HepG2 (cell line): ENCODE data around the gene EGFR. TPM values are rescaled to one million over a fixed set of nuclear protein-coding genes. Genes with fewer than 3 reads are reported as not detected.

Source experiments
- ATAC-seq: fragments of 200-7000 bp; cut with Tn5 transposase; 3 replicates; pipeline ENCODE4 v1.9.1; 2020; ENCODE audit warnings: mild to moderate bottlenecking, moderate library complexity
- BruUV-seq: library from RNA; stranded (reverse); fragments of 400-500 nt; replicated peaks from 2 replicates; lab custom pipeline; 2021; lab: Mats Ljungman, UMichigan
- CTCF ChIA-PET: fragments of 300-600 bp; formaldehyde crosslinking; extraction: SDS; loops from one replicate; lab custom pipeline; 2021; ENCODE audit warnings: low total read pairs, inconsistent platforms, low intra/inter-chr PET ratio; lab: Yijun Ruan, JAX
- POLR2A ChIA-PET: fragments of 350-600 bp; sonication (Branson Sonifier 250); formaldehyde crosslinking; loops from one replicate; lab custom pipeline; 2020; ENCODE audit warnings: antibody characterized with exemption, inconsistent platforms; lab: Yijun Ruan, JAX
- DNase-seq: peaks from one replicate; pipeline ENCODE4 v3.0.0-alpha.2; 2015; ENCODE audit warnings: low spot score
- FAIRE-seq: peaks from 3 replicates; lab custom pipeline; 2011; peaks lifted over from hg19 to GRCh38; lab: Jason Lieb, UNC
- H2AFZ ChIP-seq: one replicate; pipeline ENCODE4 v1.6.1; 2011; ENCODE audit warnings: low read length, inconsistent platforms
- H3K27ac ChIP-seq: fragments of 300-600 bp; 3 replicates; pipeline ENCODE4 v1.8.0; 2011; ENCODE audit warnings: mixed run types, mild to moderate bottlenecking, mixed read lengths, low read length, inconsistent platforms; ENCODE audit not compliant: insufficient read depth; ENCODE audit errors: extremely low read length
- H3K27me3 ChIP-seq, 2 experiments: fragments of 200-600 bp in 1 of 2; 2 replicates in 1 of 2; 3 replicates in 1 of 2; pipeline versions ENCODE4 v1.6.0 to v1.8.0; 2011; ENCODE audit warnings: low read length in 2 of 2, mild to moderate bottlenecking in 2 of 2, moderate library complexity in 2 of 2, inconsistent platforms in 1 of 2; ENCODE audit not compliant: insufficient read depth in 2 of 2, control insufficient read depth in 1 of 2
- H3K36me3 ChIP-seq, 2 experiments: fragments of 200-600 bp in 1 of 2; replicated peaks in 1 of 2; 2 replicates in 1 of 2; 3 replicates in 1 of 2; pipeline versions ENCODE4 v1.5.1 to v1.8.0; 2011; ENCODE audit warnings: low read length in 2 of 2, inconsistent platforms in 1 of 2; ENCODE audit not compliant: insufficient read depth in 2 of 2, control insufficient read depth in 1 of 2
- H3K4me1 ChIP-seq: 2 replicates; pipeline ENCODE4 v1.5.1; 2012; ENCODE audit warnings: low read length, inconsistent platforms; ENCODE audit not compliant: insufficient read depth
- H3K4me2 ChIP-seq: 2 replicates; pipeline ENCODE4 v1.6.0; 2011; ENCODE audit warnings: low read depth, low read length, inconsistent platforms
- H3K4me3 ChIP-seq, 3 experiments: fragments of 200-600 bp in 1 of 3; sonication (generic), shearing (Covaris generic) in 1 of 3; replicated peaks in 1 of 3; 2 replicates each; pipeline ENCODE4 v1.5.1; 2011 to 2016; ENCODE audit warnings: low read length in 3 of 3, inconsistent platforms in 2 of 3, low read depth in 2 of 3, mild to moderate bottlenecking in 2 of 3, control low read depth in 1 of 3, mixed read lengths in 1 of 3; ENCODE audit not compliant: insufficient read depth in 1 of 3
- H3K79me2 ChIP-seq: one replicate; pipeline ENCODE4 v1.6.1; 2011; ENCODE audit warnings: low read length, inconsistent platforms; ENCODE audit not compliant: insufficient read depth
- H3K9ac ChIP-seq: 2 replicates; pipeline ENCODE4 v1.6.0; 2011; ENCODE audit warnings: mild to moderate bottlenecking, low read depth, low read length, inconsistent platforms; ENCODE audit not compliant: insufficient read depth
- H3K9me3 ChIP-seq: 2 replicates; pipeline ENCODE4 v1.5.1; 2012; ENCODE audit warnings: mild to moderate bottlenecking, low read length
- H4K20me1 ChIP-seq: 2 replicates; pipeline ENCODE4 v1.6.0; 2011; ENCODE audit warnings: inconsistent platforms, mild to moderate bottlenecking, low read length, moderate library complexity; ENCODE audit not compliant: insufficient read depth
- ASH2L ChIP-seq: fragments of 300-600, 200-600 bp; sonication (generic); IDR thresholded peaks from 2 replicates; pipeline ENCODE4 v1.7.0; 2017; ENCODE audit warnings: low read depth, mild to moderate bottlenecking, moderate library complexity, mixed read lengths, low read length; ENCODE audit not compliant: insufficient read length
- EED ChIP-seq: sonication (generic); formaldehyde crosslinking; IDR thresholded peaks from 2 replicates; pipeline ENCODE4 v1.5.0; 2020; ENCODE audit warnings: mild to moderate bottlenecking, missing genetic modification reagents
- FOXK1 ChIP-seq: sonication (generic); formaldehyde crosslinking; IDR thresholded peaks from 2 replicates; pipeline ENCODE4 v1.4.0; 2020; ENCODE audit warnings: low read depth, missing genetic modification reagents, borderline replicate concordance
- HOXA7 ChIP-seq: sonication (generic); formaldehyde crosslinking; IDR thresholded peaks from 2 replicates; pipeline ENCODE4 v1.8.1; 2022; ENCODE audit warnings: mild to moderate bottlenecking, missing genetic modification reagents, moderate library complexity
- KLF11 ChIP-seq: IDR thresholded peaks from 2 replicates; pipeline ENCODE4 v1.6.1; 2016; ENCODE audit warnings: missing compliant biosample characterization
- WGBS: methylation state at CpG from one replicate; pipeline ENCODE4 v1.1.6; 2017; ENCODE audit warnings: low lambda C conversion rate; 5-methylcytosine and 5-hydroxymethylcytosine counted together
- in situ Hi-C: cut with HindIII; loops from 2 replicates; pipeline ENCODE4 v1.10.0; 2017; ENCODE audit warnings: low pct_unique_long_range_greater_than_20kb; ENCODE audit not compliant: extremely low pct_ligation_motif_present
- intact Hi-C: fragments of 100-400 bp; cut with micrococcal nuclease; formaldehyde crosslinking; loops from one replicate; pipeline ENCODE4 v1.10.0; 2022; ENCODE audit not compliant: unreplicated experiment
- polyA plus RNA-seq, 8 experiments: library from polyadenylated mRNA; depleted of rRNA in 3 of 8; stranded (reverse) in 7 of 8; unstranded in 1 of 8; fragments of >200 nt; fragmentation: Illumina TruSeq in 4 of 8; extraction: Trizol in 4 of 8; gene quantifications; 2 replicates each; pipeline versions ENCODE4 v1.2.1 to v1.2.3, GENCODE V29; 2011 to 2016; ENCODE audit warnings: low read depth in 4 of 8, missing spikeins in 1 of 8, mixed read lengths in 1 of 8; ENCODE audit not compliant: insufficient read depth in 1 of 8
- total RNA-seq, 5 experiments: library from RNA; depleted of rRNA; stranded (reverse); fragments of >200 nt; fragmentation: Illumina TruSeq; extraction: Trizol; gene quantifications; 2 replicates each; pipeline ENCODE4 v1.2.3, GENCODE V29; 2016; ENCODE audit warnings: low read depth in 1 of 5
- TF ChIP-seq, protein P1 (sequence below): sonication (generic); formaldehyde crosslinking; IDR thresholded peaks from 2 replicates; pipeline ENCODE4 v1.8.1; 2022; ENCODE audit warnings: mild to moderate bottlenecking, missing genetic modification reagents
- TF ChIP-seq, protein P2 (sequence below), 2 experiments: fragments of 450-650 bp in 1 of 2; sonication (generic) in 1 of 2; formaldehyde crosslinking in 1 of 2; IDR thresholded peaks; 2 replicates each; pipeline versions ENCODE4 v1.6.1 to v1.8.0; 2016 to 2022; ENCODE audit warnings: antibody characterized with exemption in 1 of 2, mild to moderate bottlenecking in 1 of 2, missing genetic modification reagents in 1 of 2
- TF ChIP-seq, protein P3 (sequence below): sonication (generic); formaldehyde crosslinking; IDR thresholded peaks from 2 replicates; pipeline ENCODE4 v1.4.0; 2020; ENCODE audit warnings: mild to moderate bottlenecking, missing genetic modification reagents

Gene EGFR
- total and polyA plus RNA-seq, 2 of the 13 experiments (the other 11 are each of a cell fraction or from before 2014, with no cell fraction given) = 7.0 to 10.0 TPM

DNA sequence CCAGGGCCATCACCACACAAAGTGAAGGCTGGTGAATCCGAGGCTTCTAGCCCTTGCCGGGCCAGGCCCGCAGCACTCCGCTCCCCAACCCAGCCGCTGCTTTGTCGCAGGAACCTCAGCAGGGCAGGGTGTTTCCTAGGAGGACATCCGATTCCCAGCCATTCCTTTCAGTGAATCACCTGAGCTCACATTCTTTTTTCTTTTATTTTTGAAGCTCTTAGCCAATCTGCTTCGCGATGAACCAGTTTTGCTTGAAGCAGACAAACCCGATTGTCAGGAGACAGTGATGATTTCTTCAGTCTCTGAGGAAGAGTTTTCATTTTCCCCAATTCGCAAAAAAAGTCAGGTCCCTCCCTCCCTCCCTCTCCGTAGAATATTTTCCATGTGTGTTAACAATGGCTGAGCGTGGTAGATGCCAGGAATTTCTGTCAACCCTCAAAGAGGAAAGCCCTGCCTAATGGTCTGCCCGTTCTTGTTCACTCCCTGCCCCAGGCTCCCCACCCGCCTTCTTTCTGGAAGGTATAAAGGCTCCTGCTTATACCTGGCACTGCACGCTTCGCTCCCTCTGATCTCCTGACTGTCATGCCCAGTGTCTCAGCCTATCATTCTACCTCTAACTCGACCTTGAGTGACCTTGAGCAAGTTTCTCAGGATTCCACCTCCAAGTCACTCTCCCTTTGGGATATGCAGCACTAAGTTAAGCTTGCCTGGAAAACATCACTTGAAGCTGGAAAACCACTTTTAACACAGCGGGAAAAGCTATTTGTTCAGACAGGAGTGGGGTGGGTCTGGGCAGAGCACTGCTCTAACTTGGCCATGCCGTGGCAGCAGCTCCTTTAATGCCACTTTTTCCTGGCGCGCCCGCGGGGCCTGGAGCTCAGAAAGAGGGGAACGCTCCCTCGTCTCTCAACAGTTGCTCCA is 35.1 kb downstream of the EGFR start:
- Histone ChIP-seq H3K4me2 (no peak overlapping the region), H3K9me3 (no peaks in the 10 kb centered on the region), H3K27ac (no peak overlapping the region), H2AFZ (no peak overlapping the region), H3K36me3 (no peaks in the 10 kb centered on the region), H3K27me3 (no peaks in the 10 kb centered on the region), H3K4me3 (no peak overlapping the region), H3K79me2 (no peaks in the 10 kb centered on the region), H4K20me1 (no peaks in the 10 kb centered on the region), H3K4me1 (peaks cover 12% of the 10 kb centered on the region), H3K9ac (no peak overlapping the region)
- ATAC-seq = no peak
- POLR2A ChIA-PET = no interaction called here
- 87% methylated on average over 22 of the region's 26 CpGs for WGBS
- DNase-seq = no peak
- intact Hi-C loops = no loop called here
- FAIRE-seq = no peak
- CTCF ChIA-PET = no interaction called here
- in situ Hi-C loops = no loop called here
- no TSS peak for BruUV-seq
- TF ChIP-seq, protein P1, sequence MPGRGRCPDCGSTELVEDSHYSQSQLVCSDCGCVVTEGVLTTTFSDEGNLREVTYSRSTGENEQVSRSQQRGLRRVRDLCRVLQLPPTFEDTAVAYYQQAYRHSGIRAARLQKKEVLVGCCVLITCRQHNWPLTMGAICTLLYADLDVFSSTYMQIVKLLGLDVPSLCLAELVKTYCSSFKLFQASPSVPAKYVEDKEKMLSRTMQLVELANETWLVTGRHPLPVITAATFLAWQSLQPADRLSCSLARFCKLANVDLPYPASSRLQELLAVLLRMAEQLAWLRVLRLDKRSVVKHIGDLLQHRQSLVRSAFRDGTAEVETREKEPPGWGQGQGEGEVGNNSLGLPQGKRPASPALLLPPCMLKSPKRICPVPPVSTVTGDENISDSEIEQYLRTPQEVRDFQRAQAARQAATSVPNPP (CRISPR knock-in tag) = no peak
- TF ChIP-seq FOXK1 (CRISPR knock-in tag) = no peak
- no peak for TF ChIP-seq ASH2L
- TF ChIP-seq KLF11 (CRISPR knock-in tag) = no peak
- no peak for TF ChIP-seq EED (CRISPR knock-in tag)
- no peak for TF ChIP-seq HOXA7 (CRISPR knock-in tag)
- TF ChIP-seq, protein P2, sequence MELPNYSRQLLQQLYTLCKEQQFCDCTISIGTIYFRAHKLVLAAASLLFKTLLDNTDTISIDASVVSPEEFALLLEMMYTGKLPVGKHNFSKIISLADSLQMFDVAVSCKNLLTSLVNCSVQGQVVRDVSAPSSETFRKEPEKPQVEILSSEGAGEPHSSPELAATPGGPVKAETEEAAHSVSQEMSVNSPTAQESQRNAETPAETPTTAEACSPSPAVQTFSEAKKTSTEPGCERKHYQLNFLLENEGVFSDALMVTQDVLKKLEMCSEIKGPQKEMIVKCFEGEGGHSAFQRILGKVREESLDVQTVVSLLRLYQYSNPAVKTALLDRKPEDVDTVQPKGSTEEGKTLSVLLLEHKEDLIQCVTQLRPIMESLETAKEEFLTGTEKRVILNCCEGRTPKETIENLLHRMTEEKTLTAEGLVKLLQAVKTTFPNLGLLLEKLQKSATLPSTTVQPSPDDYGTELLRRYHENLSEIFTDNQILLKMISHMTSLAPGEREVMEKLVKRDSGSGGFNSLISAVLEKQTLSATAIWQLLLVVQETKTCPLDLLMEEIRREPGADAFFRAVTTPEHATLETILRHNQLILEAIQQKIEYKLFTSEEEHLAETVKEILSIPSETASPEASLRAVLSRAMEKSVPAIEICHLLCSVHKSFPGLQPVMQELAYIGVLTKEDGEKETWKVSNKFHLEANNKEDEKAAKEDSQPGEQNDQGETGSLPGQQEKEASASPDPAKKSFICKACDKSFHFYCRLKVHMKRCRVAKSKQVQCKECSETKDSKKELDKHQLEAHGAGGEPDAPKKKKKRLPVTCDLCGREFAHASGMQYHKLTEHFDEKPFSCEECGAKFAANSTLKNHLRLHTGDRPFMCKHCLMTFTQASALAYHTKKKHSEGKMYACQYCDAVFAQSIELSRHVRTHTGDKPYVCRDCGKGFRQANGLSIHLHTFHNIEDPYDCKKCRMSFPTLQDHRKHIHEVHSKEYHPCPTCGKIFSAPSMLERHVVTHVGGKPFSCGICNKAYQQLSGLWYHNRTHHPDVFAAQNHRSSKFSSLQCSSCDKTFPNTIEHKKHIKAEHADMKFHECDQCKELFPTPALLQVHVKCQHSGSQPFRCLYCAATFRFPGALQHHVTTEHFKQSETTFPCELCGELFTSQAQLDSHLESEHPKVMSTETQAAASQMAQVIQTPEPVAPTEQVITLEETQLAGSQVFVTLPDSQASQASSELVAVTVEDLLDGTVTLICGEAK (IDR thresholded peaks at IDR 0.05) = no peak
- TF ChIP-seq, protein P2 (CRISPR knock-in tag; IDR thresholded peaks at IDR 0.05) = no peak
- TF ChIP-seq, protein P3, sequence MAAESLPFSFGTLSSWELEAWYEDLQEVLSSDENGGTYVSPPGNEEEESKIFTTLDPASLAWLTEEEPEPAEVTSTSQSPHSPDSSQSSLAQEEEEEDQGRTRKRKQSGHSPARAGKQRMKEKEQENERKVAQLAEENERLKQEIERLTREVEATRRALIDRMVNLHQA (CRISPR knock-in tag) = no peak
